HCT116 (cell line): ENCODE measurements around the gene MEGF8. TPM values are rescaled to one million over a fixed set of nuclear protein-coding genes. Genes with fewer than 3 reads are reported as not detected.

ENCODE experiments used
- ATAC-seq: fragments of 200-7000 bp; cut with Tn5 transposase; 2 replicates; pipeline ENCODE4 v1.9.1; 2020; ENCODE audit warnings: mild to moderate bottlenecking, moderate library complexity
- BruUV-seq: library from RNA; stranded (reverse); fragments of 400-500 nt; replicated peaks from 2 replicates; lab custom pipeline; 2021; lab: Mats Ljungman, UMichigan
- CTCF ChIA-PET: fragments of 300-600 bp; sonication (Branson Sonifier 250); formaldehyde crosslinking; loops from one replicate; lab custom pipeline; 2021; ENCODE audit warnings: antibody characterized with exemption; lab: Charles Lee
- POLR2A ChIA-PET: fragments of 300-600, 350-600 bp; sonication (Branson Sonifier 250); formaldehyde crosslinking; loops from one replicate; lab custom pipeline; 2021; ENCODE audit warnings: antibody characterized with exemption; lab: Charles Lee
- RAD21 ChIA-PET, 2 experiments: fragments of 300-600 bp; sonication (Branson Sonifier 250); formaldehyde crosslinking; loops; one replicate each; lab custom pipeline; 2023; ENCODE audit warnings: low total read pairs in 2 of 2; ENCODE audit not compliant: uncharacterized antibody in 2 of 2, unreplicated experiment in 2 of 2, low non-redundant PET in 1 of 2; lab: Charles Lee
- DNase-seq: peaks from one replicate; pipeline ENCODE4 v3.0.0-alpha.2; 2010; ENCODE audit warnings: low read depth, low spot score
- H2AFZ ChIP-seq: fragments of 200-600 bp; shearing (Covaris generic), sonication (generic); 2 replicates; pipeline ENCODE4 v1.6.1; 2017; ENCODE audit warnings: low read depth, mixed run types, mixed read lengths, antibody characterized with exemption, low read length; ENCODE audit not compliant: poor library complexity, severe bottlenecking
- H3K27ac ChIP-seq: 2 replicates; pipeline ENCODE4 v1.5.1; 2012; ENCODE audit warnings: low read depth, low read length
- H3K27me3 ChIP-seq: fragments of 200-600 bp; sonication (generic); 2 replicates; pipeline ENCODE4 v1.6.1; 2016; ENCODE audit warnings: mixed run types, low read length, mixed read lengths; ENCODE audit not compliant: insufficient read depth
- H3K36me3 ChIP-seq, 2 experiments: fragments of 200-500 bp in 1 of 2; fragments of 200-600 bp in 1 of 2; sonication (Bioruptor generic) in 1 of 2; sonication (generic) in 1 of 2; 2 replicates each; pipeline versions ENCODE4 v1.5.1 to v1.6.1; 2014 to 2016; ENCODE audit warnings: low read length in 2 of 2, inconsistent platforms in 1 of 2, mixed read lengths in 1 of 2, mixed run types in 1 of 2; ENCODE audit not compliant: insufficient read depth in 2 of 2, control insufficient read depth in 1 of 2
- H3K4me1 ChIP-seq, 2 experiments: fragments of 200-600 bp in 1 of 2; sonication (generic) in 1 of 2; 2 replicates each; pipeline versions ENCODE4 v1.5.1 to v1.6.1; 2012 to 2017; ENCODE audit warnings: low read length in 2 of 2, inconsistent platforms in 1 of 2, mild to moderate bottlenecking in 1 of 2, mixed read lengths in 1 of 2, mixed run types in 1 of 2, moderate library complexity in 1 of 2; ENCODE audit not compliant: insufficient read depth in 2 of 2, control insufficient read depth in 1 of 2
- H3K4me2 ChIP-seq: fragments of 200-600 bp; sonication (generic); 2 replicates; pipeline ENCODE4 v1.6.1; 2017; ENCODE audit warnings: mixed run types, low read length, mixed read lengths
- H3K4me3 ChIP-seq, 2 experiments: fragments of 200-600 bp in 1 of 2; sonication (generic) in 1 of 2; replicated peaks in 1 of 2; 2 replicates each; pipeline ENCODE4 v1.5.1; 2011 to 2016; ENCODE audit warnings: low read length in 2 of 2, control low read depth in 1 of 2, low read depth in 1 of 2, mild to moderate bottlenecking in 1 of 2, mixed read lengths in 1 of 2, mixed run types in 1 of 2
- H3K79me2 ChIP-seq: fragments of 200-600 bp; sonication (generic); 2 replicates; pipeline ENCODE4 v1.6.1; 2017; ENCODE audit warnings: mild to moderate bottlenecking, mixed run types, low read length, moderate library complexity, mixed read lengths; ENCODE audit not compliant: insufficient read depth
- H3K9ac ChIP-seq: fragments of 200-600 bp; sonication (generic); 2 replicates; pipeline ENCODE4 v1.6.1; 2016; ENCODE audit warnings: low read length, mixed read lengths
- H3K9me2 ChIP-seq: fragments of 200-600 bp; sonication (generic), shearing (Covaris generic); 2 replicates; pipeline ENCODE4 v1.6.1; 2017; ENCODE audit warnings: mixed run types, mild to moderate bottlenecking, moderate library complexity; ENCODE audit not compliant: insufficient read depth
- H3K9me3 ChIP-seq, 2 experiments: fragments of 200-500 bp in 1 of 2; fragments of 200-600 bp in 1 of 2; sonication (Bioruptor generic) in 1 of 2; sonication (generic) in 1 of 2; 2 replicates each; pipeline ENCODE4 v1.6.1; 2014 to 2017; ENCODE audit warnings: low read length in 2 of 2, mixed read lengths in 2 of 2, inconsistent platforms in 1 of 2, low read depth in 1 of 2, mild to moderate bottlenecking in 1 of 2, mixed run types in 1 of 2, moderate library complexity in 1 of 2; ENCODE audit not compliant: control insufficient read depth in 1 of 2, insufficient read depth in 1 of 2
- H4K20me1 ChIP-seq: fragments of 200-600 bp; sonication (generic), shearing (Covaris generic); 2 replicates; pipeline ENCODE4 v1.6.1; 2017; ENCODE audit warnings: mixed run types, mild to moderate bottlenecking, moderate library complexity; ENCODE audit not compliant: insufficient read depth
- CBX3 ChIP-seq: IDR thresholded peaks from 2 replicates; pipeline ENCODE4 v1.6.1; 2012; ENCODE audit warnings: low read depth
- EGR1 ChIP-seq: IDR thresholded peaks from 2 replicates; pipeline ENCODE4 v1.6.1; 2012; ENCODE audit warnings: low read depth
- ELF1 ChIP-seq: IDR thresholded peaks from 2 replicates; pipeline ENCODE4 v1.6.1; 2012; ENCODE audit warnings: low read depth, borderline replicate concordance
- FOSL1 ChIP-seq: IDR thresholded peaks from 2 replicates; pipeline ENCODE4 v1.6.1; 2012; ENCODE audit warnings: low read depth
- POLR2A ChIP-seq: IDR thresholded peaks from 2 replicates; pipeline ENCODE4 v1.7.0; 2011; ENCODE audit warnings: borderline replicate concordance; ENCODE audit not compliant: insufficient read depth, insufficient read length; ENCODE audit errors: extremely low read depth
- SIN3A ChIP-seq: IDR thresholded peaks from 2 replicates; pipeline ENCODE4 v1.6.1; 2012; ENCODE audit warnings: low read depth
- SRF ChIP-seq: IDR thresholded peaks from 2 replicates; pipeline ENCODE4 v1.6.1; 2012; ENCODE audit warnings: low read depth
- YY1 ChIP-seq: IDR thresholded peaks from 2 replicates; pipeline ENCODE4 v1.6.1; 2011; ENCODE audit warnings: low read length, low read depth, moderate library complexity, mild to moderate bottlenecking; ENCODE audit not compliant: insufficient replicate concordance; ENCODE audit errors: extremely low read depth
- intact Hi-C: fragments of 100-400 bp; cut with micrococcal nuclease; formaldehyde crosslinking; loops from 2 replicates; pipeline ENCODE4 v1.10.0; 2022
- total RNA-seq: library from RNA; stranded (reverse); gene quantifications from one replicate; pipeline ENCODE4 v1.2.1, GENCODE V29; 2021; ENCODE audit not compliant: unreplicated experiment
- TF ChIP-seq, protein P1 (sequence below): IDR thresholded peaks from 2 replicates; pipeline ENCODE4 v1.6.1; 2012

Gene MEGF8
- total RNA-seq, 1 experiment from 2014 or later: 24.0 TPM

DNA sequence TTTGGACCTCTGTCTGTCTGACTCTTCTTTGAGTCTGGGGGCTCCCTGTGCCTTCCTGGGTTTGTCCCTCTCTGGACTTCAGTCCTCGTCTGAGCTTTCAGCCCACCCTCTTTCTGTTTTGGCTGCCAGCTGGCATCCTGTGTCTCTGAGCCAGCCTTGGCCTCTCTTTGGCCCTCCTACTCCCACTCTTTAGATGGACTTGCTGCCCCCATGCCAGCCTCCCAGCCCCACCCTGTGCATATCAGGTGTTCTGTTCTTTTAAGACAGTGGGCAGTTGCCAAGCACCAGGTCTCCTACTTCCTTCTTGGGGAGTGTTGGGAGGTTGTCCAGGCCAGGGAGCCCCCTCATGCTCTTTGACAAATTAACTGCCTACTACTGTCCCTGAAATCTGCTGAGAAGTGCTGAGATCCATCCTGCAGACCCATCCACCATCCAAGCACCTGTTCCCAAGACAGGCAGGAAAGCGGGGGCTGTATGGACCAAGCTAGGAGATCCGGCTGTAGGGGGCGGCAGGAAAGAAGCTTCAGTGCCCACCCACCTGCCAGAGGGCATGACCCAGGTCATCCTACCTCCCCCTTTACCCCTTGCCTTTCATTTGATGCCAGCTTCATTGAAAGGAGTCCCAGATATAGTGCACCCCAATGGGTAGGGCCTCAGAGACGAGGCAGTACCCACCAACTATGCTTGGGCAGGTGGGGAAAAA lies 46.8 kb upstream of the MEGF8 start (continued):
- TF ChIP-seq SIN3A (no peak), POLR2A (no peak), ELF1 (no peak)

DNA sequence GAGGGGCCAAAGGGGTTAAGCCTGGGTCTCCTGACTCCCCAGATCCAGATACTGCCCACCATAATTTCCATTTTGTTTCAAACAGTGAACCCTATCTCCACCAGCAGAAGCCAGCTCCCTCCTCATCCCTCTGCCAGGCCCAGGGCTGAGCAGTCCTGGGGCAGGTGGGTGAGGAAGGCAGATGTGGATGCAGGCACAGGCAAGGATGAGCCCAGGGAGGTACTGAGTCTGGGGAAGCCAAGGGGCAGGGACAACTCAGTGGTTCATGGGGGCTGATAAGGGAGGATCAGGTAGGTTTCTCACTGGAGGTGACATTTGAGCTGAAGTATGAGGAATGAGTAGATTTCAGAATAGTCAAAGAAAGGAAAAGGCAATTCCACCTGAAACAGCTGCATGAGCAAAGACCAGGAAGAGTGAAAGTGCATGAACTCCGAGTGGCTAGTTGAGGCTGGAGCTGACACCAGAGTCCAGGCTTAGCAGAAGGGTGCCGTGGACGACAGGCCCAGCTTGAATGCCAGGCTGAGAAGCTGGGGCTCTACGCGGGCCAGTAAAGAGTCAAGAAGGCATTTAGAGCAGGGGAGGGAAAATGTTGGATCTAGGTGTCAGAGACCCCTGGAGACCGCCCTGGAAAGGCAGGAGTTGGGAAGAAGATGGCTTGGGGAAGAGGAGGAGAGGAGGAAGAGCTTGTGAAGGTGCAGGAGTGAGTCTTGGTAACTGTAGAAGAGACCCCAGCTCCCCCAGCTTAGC lies 46.1 kb upstream of the MEGF8 start:
- ChIA-PET CTCF (interaction anchor here (0.8 to 4.8 kb wide), 9 partner anchors 9 to 147 kb away, joined by 3 to 63 read pairs (median 7); partner anchors contain the start of genes GSK3A and PAFAH1B3), POLR2A (interaction anchor here (0.7 to 2.5 kb wide), 7 partner anchors 10 to 36 kb away, joined by 3 to 19 read pairs (median 4); partner anchors contain the start of genes CIC, ERF, PAFAH1B3 and PRR19), RAD21 (interaction anchor here (0.8 to 1.9 kb wide), 5 partner anchors 32 to 37 kb away, joined by 4 to 9 read pairs (median 6); partner anchors contain the start of gene GSK3A (in 1 of the 2))
- BruUV-seq: no TSS peak
- intact Hi-C loops: loop anchor here (1.0 kb wide), 1 partner anchor 33 kb away; no protein-coding TSS in a partner anchor
- Histone ChIP-seq H2AFZ (no peak overlapping the region), H3K27ac (peak overlapping the region; percentile 94), H3K9me3 (no peaks in the 10 kb centered on the region), H3K36me3 (peaks cover 3 to 4% of the 10 kb centered on the region in 2 experiments; a peak in 2 of 4 replicates), H3K4me3 (peak overlapping the region; percentile 70 to 72)
- no peak for DNase-seq
- TF ChIP-seq YY1 (no peak), CBX3 (no peak), EGR1 (no peak), SRF (no peak), FOSL1 (no peak)
- TF ChIP-seq, protein P1, sequence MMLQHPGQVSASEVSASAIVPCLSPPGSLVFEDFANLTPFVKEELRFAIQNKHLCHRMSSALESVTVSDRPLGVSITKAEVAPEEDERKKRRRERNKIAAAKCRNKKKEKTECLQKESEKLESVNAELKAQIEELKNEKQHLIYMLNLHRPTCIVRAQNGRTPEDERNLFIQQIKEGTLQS: no peak
- TF ChIP-seq, all 23 proteins: peak for 0
- Histone ChIP-seq H3K79me2 (no peaks in the 10 kb centered on the region; the same call in 1 of the 2 replicates), H4K20me1 (no peaks in the 10 kb centered on the region), H3K4me2 (peak overlapping the region; percentile 97), H3K9ac (peak overlapping the region; percentile 86), H3K4me1 (peaks cover 43 to 59% of the 10 kb centered on the region in 2 experiments), H3K9me2 (no peaks in the 10 kb centered on the region), H3K27me3 (no peaks in the 10 kb centered on the region)
- no peak for ATAC-seq
